Endodermal cell (in vitro differentiated cells): ENCODE data around the gene SAFB2. TPM values are rescaled to one million over a fixed set of nuclear protein-coding genes. Genes with fewer than 3 reads are reported as not detected.

Source experiments
- DNase-seq: peaks from one replicate; pipeline ENCODE4 v3.0.0-alpha.2; 2017
- H3K27ac ChIP-seq: 2 replicates; pipeline ENCODE4 v1.5.1; 2013; ENCODE audit warnings: mild to moderate bottlenecking, low read depth, low read length, moderate library complexity
- H3K27me3 ChIP-seq: 2 replicates; pipeline ENCODE4 v1.6.1; 2013; ENCODE audit warnings: mild to moderate bottlenecking, low read length, moderate library complexity; ENCODE audit not compliant: insufficient read depth, control insufficient read depth, poor library complexity, severe bottlenecking
- H3K36me3 ChIP-seq: 2 replicates; pipeline ENCODE4 v1.7.0; 2013; ENCODE audit warnings: mild to moderate bottlenecking, low read length, moderate library complexity; ENCODE audit not compliant: control insufficient read depth, insufficient read depth
- H3K4me1 ChIP-seq: one replicate; pipeline ENCODE4 v1.7.0; 2013; ENCODE audit warnings: low read length; ENCODE audit not compliant: control insufficient read depth, insufficient read depth
- H3K4me3 ChIP-seq: 2 replicates; pipeline ENCODE4 v1.5.1; 2013; ENCODE audit warnings: mild to moderate bottlenecking, low read length, moderate library complexity
- H3K9ac ChIP-seq: 2 replicates; pipeline ENCODE4 v1.6.1; 2013; ENCODE audit warnings: mild to moderate bottlenecking, low read length, moderate library complexity; ENCODE audit not compliant: poor library complexity, severe bottlenecking; ENCODE audit errors: extremely low read depth
- H3K9me3 ChIP-seq: 2 replicates; pipeline ENCODE4 v1.6.1; 2013; ENCODE audit warnings: mild to moderate bottlenecking, low read length, moderate library complexity; ENCODE audit not compliant: control insufficient read depth
- H3K27ac Mint-ChIP-seq: 2 replicates; pipeline ENCODE4 v1.8.0; 2020; ENCODE audit warnings: mixed read lengths
- H3K27me3 Mint-ChIP-seq: 2 replicates; pipeline ENCODE4 v1.8.0; 2021; ENCODE audit warnings: mild to moderate bottlenecking, mixed read lengths; ENCODE audit not compliant: insufficient read depth
- H3K36me3 Mint-ChIP-seq: 2 replicates; pipeline ENCODE4 v1.8.0; 2020; ENCODE audit warnings: low read depth, mixed read lengths
- H3K4me1 Mint-ChIP-seq: 2 replicates; pipeline ENCODE4 v1.8.0; 2020; ENCODE audit warnings: mixed read lengths
- H3K4me3 Mint-ChIP-seq: 2 replicates; pipeline ENCODE4 v1.8.0; 2020; ENCODE audit warnings: mild to moderate bottlenecking, moderate library complexity, mixed read lengths
- H3K9me3 Mint-ChIP-seq: 2 replicates; pipeline ENCODE4 v1.8.0; 2020; ENCODE audit warnings: mild to moderate bottlenecking, mixed read lengths
- CTCF ChIP-seq: fragments of 200-600 bp; sonication (generic); conservative IDR thresholded peaks from 2 replicates; pipeline ENCODE4 v1.5.0; 2021; ENCODE audit warnings: antibody characterized with exemption, mild to moderate bottlenecking
- WGBS, 2 experiments: methylation state at CpG; one replicate each; pipeline versions ENCODE4 v1.1.5 to v1.1.7; 2013; ENCODE audit warnings: missing lambda C conversion rate in 2 of 2, mixed read lengths in 1 of 2; ENCODE audit not compliant: insufficient coverage in 1 of 2, insufficient read length in 1 of 2; 5-methylcytosine and 5-hydroxymethylcytosine counted together
- total RNA-seq, 2 donors: library from RNA; stranded (reverse); fragmentation: NEBNext Ultra II Directional in 1 of 2; extraction: Animal tissue kit (Norgen Biotek cat#: 25700) in 1 of 2; gene quantifications; 2 replicates in 1 of 2; 3 replicates in 1 of 2; pipeline ENCODE4 v1.2.1, GENCODE V29; 2021

Gene SAFB2
- total RNA-seq, 2 donors from 2014 or later = 69.2 to 74.6 TPM

GRCh38 chr19:5591476-5591875, 31.1 kb downstream of the SAFB2 start:
- TF ChIP-seq CTCF = no peak
- H3K27ac ChIP-seq = no peak overlapping the region
- Mint-ChIP-seq H3K9me3 (no peaks in the 10 kb centered on the region), H3K27ac (no peak overlapping the region), H3K4me1 (peaks cover 16% of the 10 kb centered on the region), H3K36me3 (peaks cover 77% of the 10 kb centered on the region), H3K27me3 (no peaks in the 10 kb centered on the region), H3K4me3 (no peak overlapping the region)
- no peaks in the 10 kb centered on the region for H3K27me3 ChIP-seq
- H3K4me3 ChIP-seq = no peak overlapping the region
- peaks cover 77% of the 10 kb centered on the region for H3K36me3 ChIP-seq
- peaks cover under 1% of the 10 kb centered on the region for H3K4me1 ChIP-seq
- DNase-seq = no peak
- no peak overlapping the region for H3K9ac ChIP-seq
- WGBS, 2 experiments = 94 to 95% methylated on average over 9 to 17 of the region's 17 CpGs
- H3K9me3 ChIP-seq = no peaks in the 10 kb centered on the region

GRCh38 chr19:5590865-5591154, 31.8 kb downstream of the SAFB2 start:
- Histone ChIP-seq H3K27ac (no peak overlapping the region), H3K9ac (no peak overlapping the region), H3K4me3 (no peak overlapping the region), H3K36me3 (peaks cover 77% of the 10 kb centered on the region), H3K4me1 (peaks cover 7% of the 10 kb centered on the region), H3K27me3 (no peaks in the 10 kb centered on the region), H3K9me3 (no peaks in the 10 kb centered on the region)
- 94 to 100% methylated on average over 3 to 9 of the region's 9 CpGs for WGBS, 2 experiments
- H3K36me3 Mint-ChIP-seq = peaks cover 73% of the 10 kb centered on the region
- peaks cover 21% of the 10 kb centered on the region for H3K4me1 Mint-ChIP-seq
- H3K9me3 Mint-ChIP-seq = no peaks in the 10 kb centered on the region
- no peak for TF ChIP-seq CTCF
- no peaks in the 10 kb centered on the region for H3K27me3 Mint-ChIP-seq
- no peak for DNase-seq
- no peak overlapping the region for H3K4me3 Mint-ChIP-seq
- no peak overlapping the region for H3K27ac Mint-ChIP-seq

GRCh38 chr19:5590151-5590864, 32.3 kb downstream of the SAFB2 start:
- Mint-ChIP-seq H3K36me3 (peaks cover 69% of the 10 kb centered on the region), H3K9me3 (no peaks in the 10 kb centered on the region), H3K4me1 (peaks cover 26% of the 10 kb centered on the region), H3K27ac (no peak overlapping the region), H3K4me3 (no peak overlapping the region), H3K27me3 (no peaks in the 10 kb centered on the region)
- peaks cover 73% of the 10 kb centered on the region for H3K36me3 ChIP-seq
- no peak for DNase-seq
- H3K27ac ChIP-seq = no peak overlapping the region
- WGBS, 2 experiments = 93 to 97% methylated on average over 6 to 22 of the region's 22 CpGs
- no peak for TF ChIP-seq CTCF
- H3K4me3 ChIP-seq = no peak overlapping the region
- H3K9ac ChIP-seq = no peak overlapping the region
- H3K9me3 ChIP-seq = no peaks in the 10 kb centered on the region
- no peaks in the 10 kb centered on the region for H3K27me3 ChIP-seq
- H3K4me1 ChIP-seq = peaks cover 12% of the 10 kb centered on the region
